Right cardiac atrium (tissue), 5 donors: ENCODE data around the gene OSBPL8. TPM values are rescaled to one million over a fixed set of nuclear protein-coding genes. Genes with fewer than 3 reads are reported as not detected.

Experiments
- ATAC-seq, 2 donors: fragments of 200-7000 bp; cut with Tn5 transposase; one replicate each; pipeline versions ENCODE4 v1.8.0 to v1.9.1; 2020; ENCODE audit warnings: moderate library complexity in 2 of 2, mild to moderate bottlenecking in 1 of 2
- DNase-seq, 3 donors: peaks; one replicate each; pipeline ENCODE4 v3.0.0-alpha.2; 2020
- H3K27ac ChIP-seq: one replicate; pipeline ENCODE4 v1.5.1; 2013; ENCODE audit warnings: mild to moderate bottlenecking, low read length, control low read depth, moderate library complexity
- H3K27me3 ChIP-seq: one replicate; pipeline ENCODE4 v1.6.1; 2013; ENCODE audit not compliant: control insufficient read depth, insufficient read depth
- H3K4me1 ChIP-seq: one replicate; pipeline ENCODE4 v1.6.1; 2013; ENCODE audit warnings: low read length; ENCODE audit not compliant: control insufficient read depth, insufficient read depth
- H3K4me3 ChIP-seq: one replicate; pipeline ENCODE4 v1.5.1; 2013; ENCODE audit warnings: low read length, control low read depth
- H3K9me3 ChIP-seq: one replicate; pipeline ENCODE4 v1.6.1; 2013; ENCODE audit warnings: low read length; ENCODE audit not compliant: control insufficient read depth
- WGBS: extraction: QIAGEN DNeasy Blood & Tissue Kit; methylation state at CpG from one replicate; pipeline ENCODE4 v1.1.7; 2013; 5-methylcytosine and 5-hydroxymethylcytosine counted together
- intact Hi-C, 4 donors: fragments of 100-400 bp; cut with DNase I; formaldehyde crosslinking; loops; one replicate each; pipeline versions ENCODE4 v1.11.0 to v1.14.0; 2022 to 2023
- polyA plus RNA-seq: library from polyadenylated mRNA; stranded (reverse); fragments of 200-250 nt; gene quantifications from one replicate; pipeline ENCODE4 v1.2.3, GENCODE V29; 2013
- total RNA-seq, 4 donors: library from RNA; stranded (reverse); fragmentation: NEBNext Ultra II Directional; extraction: Animal tissue kit (Norgen Biotek cat#: 25700); gene quantifications; one replicate each; pipeline ENCODE4 v1.2.1, GENCODE V29; 2021
- donor health status: healthy with polysubstance abuse.
- donor health status: DM: no; HTN: yes; CAD: no.
- donor health status: DM: no; HTN: no; CAD: no.
- donor health status: DM: no; HTN: yes; CAD: no; lungs with severe emphysema.
- donor health status: DM: yes; HTN: yes; CAD: no.

Gene OSBPL8
- total and polyA plus RNA-seq, 5 donors: 5.5 to 33.1 (median 30.7) TPM

DNA sequence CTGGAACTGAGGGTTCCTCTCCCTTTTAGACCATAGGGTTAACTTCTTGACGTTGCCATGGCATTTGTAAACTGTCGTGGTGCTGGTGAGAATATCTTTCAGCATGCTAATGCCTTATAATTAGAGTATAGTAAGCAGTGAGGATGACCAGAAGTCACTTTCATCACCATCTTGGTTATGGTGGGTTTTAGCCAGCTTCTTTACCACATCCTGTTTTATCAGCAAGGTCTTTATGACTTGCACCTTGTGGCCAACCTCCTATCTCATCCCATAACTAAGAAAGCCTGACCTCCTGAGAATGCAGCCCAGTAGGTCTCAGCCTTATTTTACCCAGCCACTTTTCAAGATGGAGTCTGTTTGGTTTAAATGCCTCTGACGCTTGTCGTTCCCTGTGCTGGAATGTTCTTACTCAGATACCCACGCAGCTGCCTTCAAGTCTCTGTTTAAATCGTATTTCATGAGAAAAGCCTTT, 255.5 kb downstream of the OSBPL8 start:
- intact Hi-C loops: no loop called here
- Histone ChIP-seq H3K9me3 (no peaks in the 10 kb centered on the region), H3K27ac (no peak overlapping the region), H3K4me3 (no peak overlapping the region), H3K27me3 (no peaks in the 10 kb centered on the region), H3K4me1 (peaks cover 1% of the 10 kb centered on the region)
- ATAC-seq (no peak), DNase-seq (no peak)
- 88% methylated on average over 6 of the region's 6 CpGs for WGBS

- Histone ChIP-seq H3K4me3 (no peak overlapping the region), H3K27me3 (no peaks in the 10 kb centered on the region), H3K4me1 (peaks cover 1% of the 10 kb centered on the region), H3K27ac (no peak overlapping the region), H3K9me3 (no peaks in the 10 kb centered on the region)
- DNase-seq (no peak), ATAC-seq (no peak)
- intact Hi-C loops: no loop called here
- WGBS: 78% methylated on average over 2 of the region's 2 CpGs
These were observed 256.2 kb downstream of the OSBPL8 start for GRCh38 chr12:76303365-76303764.

Other genes with a start within 250 kb of the OSBPL8 start
- 10 to 100 TPM in 2 of 4 donors, 1 to 10 TPM in 2; 7.7 to 11.5 (median 10.2) TPM for gene BBS10, start 211.4 kb downstream of the OSBPL8 start, total RNA-seq
- 7.2 TPM for gene BBS10, start 211.4 kb downstream of the OSBPL8 start, polyA plus RNA-seq
- gene ZDHHC17, start 204.3 kb upstream of the OSBPL8 start, total RNA-seq: 10 to 100 TPM; 22.1 to 30.4 (median 24.4) TPM
- gene ZDHHC17, start 204.3 kb upstream of the OSBPL8 start, polyA plus RNA-seq: 11.7 TPM